Motor neuron (in vitro differentiated cells): Measurements from ENCODE around the gene TBC1D17. TPM values are rescaled to one million over a fixed set of nuclear protein-coding genes. Genes with fewer than 3 reads are reported as not detected.

ENCODE experiments used
- ATAC-seq, 8 experiments: fragments of 200-7000 bp; cut with Tn5 transposase; replicated peaks in 6 of 8; 2 replicates each; pipeline ENCODE4 v1.8.0; 2021; ENCODE audit warnings: mild to moderate bottlenecking in 8 of 8, moderate library complexity in 8 of 8
- H3K27ac ChIP-seq, 2 donors: fragments of 250-450 bp; sonication (Bioruptor Pico); 2 replicates each; pipeline ENCODE4 v1.9.0; 2021; ENCODE audit warnings: antibody characterized with exemption in 2 of 2, mild to moderate bottlenecking in 2 of 2, moderate library complexity in 1 of 2
- H3K4me1 ChIP-seq, 2 donors: fragments of 250-450 bp; sonication (Bioruptor Pico); replicated peaks in 1 of 2; 2 replicates each; pipeline ENCODE4 v1.6.1; 2021; ENCODE audit warnings: antibody characterized with exemption in 2 of 2, mild to moderate bottlenecking in 2 of 2, moderate library complexity in 1 of 2
- H3K4me3 ChIP-seq, 5 donors: fragments of 250-450 bp; sonication (Bioruptor Pico); 2 replicates each; pipeline ENCODE4 v1.9.0; 2021; ENCODE audit warnings: antibody characterized with exemption in 5 of 5, mild to moderate bottlenecking in 5 of 5, moderate library complexity in 4 of 5
- WGBS, 10 experiments: fragments of 450-650 bp; shearing (Covaris generic); methylation state at CpG; one replicate each; pipeline ENCODE4 v1.0.0; 2022; 5-methylcytosine and 5-hydroxymethylcytosine counted together
- in situ Hi-C, 9 experiments: fragments of 400-800 bp; cut with MboI; loops; one replicate each; pipeline ENCODE4 v1.15.0; 2021; ENCODE audit warnings: low sequenced_read_pairs in 9 of 9, low pct_unique_long_range_greater_than_20kb in 2 of 9; ENCODE audit not compliant: unreplicated experiment in 9 of 9
- total RNA-seq, 8 experiments: library from RNA; unstranded; fragments of 300-600 nt; gene quantifications; 2 replicates each; pipeline versions ENCODE4 v1.2.3 to v1.2.4, GENCODE V29; 2022

The TBC1D17 gene
- total RNA-seq, 8 experiments from 2014 or later, result 14.3 to 31.0 (median 19.8) TPM

DNA sequence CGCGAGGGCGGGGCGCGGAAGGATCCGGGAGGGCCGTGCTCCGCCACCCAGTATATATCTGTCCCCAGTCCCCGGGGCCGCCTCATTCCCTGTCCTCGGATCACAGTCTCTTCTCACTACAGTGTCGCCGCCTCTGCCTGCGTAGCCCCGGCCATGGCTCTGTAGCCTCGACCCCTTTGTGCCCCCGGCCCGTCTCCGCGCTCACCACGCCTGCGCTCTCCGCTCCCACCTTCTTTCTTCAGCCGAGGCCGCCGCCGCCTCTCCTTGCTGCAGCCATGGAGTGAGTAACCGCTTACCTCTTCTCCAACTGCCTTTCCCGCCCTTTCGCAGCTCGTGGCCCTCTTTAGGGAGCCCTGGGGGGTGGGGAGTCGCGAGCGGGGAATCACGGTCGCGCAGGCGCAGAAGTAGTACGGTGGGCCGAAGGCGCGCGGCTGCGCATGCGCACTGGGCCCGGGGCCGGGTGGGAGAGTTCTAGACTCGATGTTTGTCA, 51.7 kb downstream of the TBC1D17 start, which contains the start of the genes ATF5 and NUP62:
Gene ATF5 (plus strand): TSS at position 85 of the 490 bp plus-strand sequence. CDS start 1,646 bp downstream, outside the sequence.
Gene NUP62 (minus strand): TSS at position 384 of the 490 bp plus-strand sequence. CDS start 19,697 bp downstream, outside the sequence.
- 0% methylated on average over 2 to 8 of the region's 48 CpGs; no CpG with 5 or more reads in 6 of the 10 experiments for WGBS, 10 experiments
- H3K27ac ChIP-seq, result peak within 1 kb of the TSS; percentile 97 to 98
- H3K4me3 ChIP-seq, result peak within 1 kb of the TSS; percentile 73 to 98 (median 80)
- ATAC-seq, result peak; percentile 36 to 60 (median 46)
- peaks cover 26 to 32% of the 10 kb centered on the region in 2 donors for H3K4me1 ChIP-seq
- in situ Hi-C loops, result loop anchor here in 2 of 9 experiments (25.0 kb wide), 1 partner anchor 208 kb away; no protein-coding TSS in a partner anchor

DNA sequence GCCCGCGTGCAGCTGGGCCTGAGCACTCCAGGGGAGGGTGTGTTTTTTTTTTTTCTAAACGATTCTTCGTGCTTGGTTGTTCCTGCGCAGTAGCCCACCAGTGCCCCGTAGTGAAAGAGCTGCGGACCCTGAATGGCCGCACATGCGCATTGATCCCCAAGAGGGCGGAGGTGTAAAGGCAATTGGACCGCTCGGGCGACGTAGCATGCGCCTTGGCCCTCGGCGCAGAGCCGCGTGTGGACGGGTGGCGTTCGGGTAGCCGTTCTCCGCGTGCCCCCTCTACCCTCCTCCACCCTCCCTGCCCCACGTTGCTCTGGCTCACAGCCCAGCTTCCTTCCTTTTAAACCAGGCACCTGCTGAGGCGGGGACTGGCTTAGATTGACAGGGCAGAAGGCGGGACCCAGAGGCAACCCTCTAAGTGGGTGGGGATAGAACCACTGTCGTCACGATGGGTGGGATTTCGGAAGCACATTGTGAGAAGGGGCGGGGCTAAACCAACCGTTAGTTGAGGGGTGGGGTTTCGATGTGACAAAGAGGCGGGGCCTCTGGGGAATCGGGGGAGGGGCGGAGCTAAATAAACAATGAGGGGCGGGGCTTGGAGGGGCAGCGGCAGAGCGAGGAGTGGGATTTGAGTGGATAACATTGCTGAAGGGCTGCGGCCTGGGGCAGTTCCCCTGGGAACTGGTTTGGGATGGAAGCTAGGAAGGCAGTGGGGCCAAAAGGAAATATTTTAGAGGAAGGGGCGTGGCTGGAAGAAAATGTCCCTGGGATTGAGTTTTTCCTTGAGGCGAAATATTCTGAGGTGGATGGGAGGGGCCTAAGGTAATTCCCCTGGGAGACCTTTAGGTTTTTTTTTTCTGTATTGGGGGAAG, 52.3 kb downstream of the TBC1D17 start:
- Histone ChIP-seq H3K4me1 (peaks cover 20 to 25% of the 10 kb centered on the region in 2 donors), H3K4me3 (peak overlapping the region; percentile 73 to 98 (median 80)), H3K27ac (peak overlapping the region; percentile 97 to 98)
- 0 to 29% (median 0%) methylated on average over 1 to 8 of the region's 43 CpGs; no CpG with 5 or more reads in 3 of the 10 experiments for WGBS, 10 experiments
- peak; percentile 77 to 87 (median 83) for ATAC-seq
- in situ Hi-C loops, result loop anchor here in 3 of 9 experiments (10.0 to 25.0 kb wide), 2 partner anchors 55 to 207 kb away; no protein-coding TSS in a partner anchor

DNA sequence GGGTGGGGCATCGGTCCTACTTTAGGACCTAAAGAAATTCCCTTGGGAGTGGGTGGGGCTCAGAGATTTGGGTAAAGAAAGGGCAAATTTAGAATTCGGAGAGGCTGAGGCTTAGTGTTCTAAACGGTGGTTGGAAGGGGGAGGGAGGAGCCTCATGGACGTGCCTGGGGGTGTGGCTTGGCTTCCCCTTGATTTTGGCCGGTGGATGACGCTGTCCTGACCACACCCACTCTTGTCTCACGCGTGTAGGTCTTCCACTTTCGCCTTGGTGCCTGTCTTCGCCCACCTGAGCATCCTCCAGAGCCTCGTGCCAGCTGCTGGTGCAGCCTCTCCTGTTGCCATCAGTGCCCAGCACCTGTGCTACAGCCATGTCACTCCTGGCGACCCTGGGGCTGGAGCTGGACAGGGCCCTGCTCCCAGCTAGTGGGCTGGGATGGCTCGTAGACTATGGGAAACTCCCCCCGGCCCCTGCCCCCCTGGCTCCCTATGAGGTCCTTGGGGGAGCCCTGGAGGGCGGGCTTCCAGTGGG, 53.0 kb downstream of the TBC1D17 start:
- ATAC-seq, result no peak
- in situ Hi-C loops, result loop anchor here in 3 of 9 experiments (10.0 to 25.0 kb wide), 2 partner anchors 54 to 207 kb away; no protein-coding TSS in a partner anchor
- Histone ChIP-seq H3K4me1 (peaks cover 18 to 22% of the 10 kb centered on the region in 2 donors), H3K4me3 (peak overlapping the region; percentile 73 to 98 (median 80)), H3K27ac (peak overlapping the region; percentile 97 to 98)
- WGBS, 10 experiments, result 0 to 40% (median 29%) methylated on average over 1 to 6 of the region's 15 CpGs; no CpG with 5 or more reads in 7 of the 10 experiments

DNA sequence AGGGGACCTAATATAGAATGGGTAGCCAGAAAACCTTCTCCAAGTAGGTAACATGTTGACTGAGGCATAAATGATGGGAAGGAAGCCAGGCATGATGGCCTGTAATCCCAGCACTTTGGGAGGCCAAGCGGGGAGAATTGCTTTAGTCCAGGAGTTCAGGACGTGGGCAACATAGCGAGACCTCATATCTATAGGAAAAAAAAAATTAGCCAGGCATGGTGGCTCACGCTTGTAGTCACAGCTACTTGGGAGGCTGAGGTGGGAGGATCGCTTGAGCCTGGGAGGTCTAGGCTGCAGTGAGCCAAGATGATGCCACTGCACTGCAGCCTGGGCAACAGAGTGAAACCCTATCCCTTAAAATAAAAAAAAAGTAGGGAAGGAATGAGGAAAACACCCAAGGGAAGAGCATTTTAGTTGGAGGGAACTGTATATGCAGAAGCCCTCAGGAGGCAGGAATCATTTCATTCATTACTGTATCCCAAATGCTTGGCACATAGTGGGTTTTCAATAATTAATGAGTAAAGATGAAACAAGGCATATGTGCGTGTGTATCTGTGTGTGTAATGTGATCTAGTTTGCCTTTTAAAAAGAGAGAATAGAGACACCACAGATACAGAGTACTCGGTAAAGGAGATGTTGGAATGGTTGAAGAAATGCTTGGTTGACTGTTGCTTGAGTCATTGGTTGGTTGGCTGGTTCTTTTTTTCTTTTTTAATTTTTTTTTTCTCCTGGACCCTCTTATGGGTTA, 54.0 kb downstream of the TBC1D17 start:
- Histone ChIP-seq H3K4me1 (peaks cover 18 to 22% of the 10 kb centered on the region in 2 donors), H3K27ac (no peak overlapping the region), H3K4me3 (peak overlapping the region; percentile 73 to 98 (median 80))
- in situ Hi-C loops, result loop anchor here in 3 of 9 experiments (10.0 to 25.0 kb wide), 2 partner anchors 53 to 206 kb away; no protein-coding TSS in a partner anchor
- ATAC-seq, result no peak
- 76 to 100% (median 97%) methylated on average over 1 to 7 of the region's 7 CpGs; no CpG with 5 or more reads in 1 of the 10 experiments for WGBS, 10 experiments

DNA sequence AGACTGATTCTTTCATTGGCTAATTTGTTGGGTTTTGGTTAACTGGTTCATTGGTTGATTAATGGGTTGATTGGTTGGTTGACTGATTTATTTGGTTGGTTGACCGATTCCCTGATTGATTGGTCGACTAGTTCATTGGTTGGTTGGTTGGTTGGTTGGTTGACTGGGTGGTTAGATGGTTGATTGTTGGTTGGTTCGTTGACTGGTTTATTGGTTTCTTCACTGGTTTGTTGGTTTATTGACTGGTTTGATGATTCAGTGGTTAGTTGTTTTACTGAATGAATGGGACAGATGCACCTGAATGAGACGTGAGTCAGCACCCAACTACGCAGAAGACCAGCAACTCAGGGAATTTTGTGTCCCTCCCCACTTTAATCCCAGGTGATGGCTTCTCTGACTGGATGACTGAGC, 54.5 kb downstream of the TBC1D17 start:
- Histone ChIP-seq H3K4me3 (peak overlapping the region in 3 of 5 donors; percentile 4 to 98 (median 80)), H3K27ac (no peak overlapping the region), H3K4me1 (peaks cover 18 to 22% of the 10 kb centered on the region in 2 donors)
- 80 to 100% (median 95%) methylated on average over 1 to 5 of the region's 5 CpGs; no CpG with 5 or more reads in 4 of the 10 experiments for WGBS, 10 experiments
- in situ Hi-C loops, result loop anchor here in 3 of 9 experiments (10.0 to 25.0 kb wide), 2 partner anchors 53 to 205 kb away; no protein-coding TSS in a partner anchor
- ATAC-seq, result no peak

DNA sequence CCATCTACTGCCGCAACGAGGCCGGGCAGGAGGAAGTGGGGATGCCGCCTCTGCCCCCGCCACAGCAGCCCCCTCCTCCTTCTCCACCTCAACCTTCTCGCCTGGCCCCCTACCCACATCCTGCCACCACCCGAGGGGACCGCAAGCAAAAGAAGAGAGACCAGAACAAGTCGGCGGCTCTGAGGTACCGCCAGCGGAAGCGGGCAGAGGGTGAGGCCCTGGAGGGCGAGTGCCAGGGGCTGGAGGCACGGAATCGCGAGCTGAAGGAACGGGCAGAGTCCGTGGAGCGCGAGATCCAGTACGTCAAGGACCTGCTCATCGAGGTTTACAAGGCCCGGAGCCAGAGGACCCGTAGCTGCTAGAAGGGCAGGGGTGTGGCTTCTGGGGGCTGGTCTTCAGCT, 55.2 kb downstream of the TBC1D17 start:
- Histone ChIP-seq H3K4me3 (no peak overlapping the region), H3K27ac (no peak overlapping the region), H3K4me1 (peaks cover 13 to 18% of the 10 kb centered on the region in 2 donors)
- no peak for ATAC-seq
- in situ Hi-C loops, result loop anchor here in 3 of 9 experiments (10.0 to 25.0 kb wide), 2 partner anchors 52 to 205 kb away; no protein-coding TSS in a partner anchor
- WGBS, 10 experiments, result 79 to 97% (median 93%) methylated on average over 2 to 10 of the region's 25 CpGs; no CpG with 5 or more reads in 6 of the 10 experiments

DNA sequence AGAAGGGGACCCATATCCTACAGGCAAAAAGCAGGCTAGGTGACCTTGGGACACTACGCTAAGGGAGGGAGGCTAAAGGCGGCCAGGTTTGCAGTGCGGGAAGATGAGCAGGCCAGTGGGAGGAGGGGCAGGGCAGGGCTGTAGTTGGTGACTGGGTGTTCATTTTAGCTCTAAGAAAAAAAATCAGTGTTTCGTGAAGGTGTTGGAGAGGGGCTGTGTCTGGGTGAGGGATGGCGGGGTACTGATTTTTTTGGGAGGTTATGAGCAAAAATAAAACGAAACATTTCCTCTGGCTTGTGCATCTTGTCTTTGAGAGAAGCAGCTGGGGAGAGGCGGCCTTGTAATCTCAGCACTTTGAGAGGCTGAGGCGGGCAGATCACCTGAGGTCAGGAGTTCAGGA, 56.1 kb downstream of the TBC1D17 start:
- in situ Hi-C loops, result loop anchor here in 3 of 9 experiments (10.0 to 25.0 kb wide), 2 partner anchors 51 to 204 kb away; no protein-coding TSS in a partner anchor
- Histone ChIP-seq H3K4me3 (no peak overlapping the region), H3K27ac (no peak overlapping the region), H3K4me1 (peaks cover 4 to 10% of the 10 kb centered on the region in 2 donors)
- no peak for ATAC-seq
- WGBS, 10 experiments, result 80 to 100% (median 93%) methylated on average over 1 to 8 of the region's 8 CpGs; no CpG with 5 or more reads in 4 of the 10 experiments

DNA sequence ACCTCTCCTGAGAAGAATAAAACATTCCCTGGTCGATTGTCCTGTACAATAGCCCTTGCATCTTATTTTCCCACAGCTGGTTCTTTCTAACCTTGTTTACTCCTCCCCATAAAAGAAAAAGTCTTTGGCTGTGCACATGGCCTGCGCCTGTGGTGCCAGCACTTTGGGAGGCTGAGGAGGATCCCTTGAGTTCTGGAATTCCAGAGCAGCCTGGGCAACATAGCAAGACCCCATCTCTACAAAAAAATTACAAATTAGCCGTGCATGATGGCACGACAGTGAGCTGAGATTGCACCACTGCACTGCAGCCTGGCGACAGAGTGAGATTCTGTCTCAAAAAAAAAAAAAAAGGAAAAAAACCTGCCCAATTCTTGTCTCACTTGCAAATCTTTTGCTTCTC, 59.0 kb downstream of the TBC1D17 start:
- in situ Hi-C loops, result loop anchor here in 3 of 9 experiments (10.0 to 25.0 kb wide), 2 partner anchors 48 to 201 kb away; no protein-coding TSS in a partner anchor
- no peak overlapping the region for H3K4me3 ChIP-seq
- WGBS, 10 experiments, result 18 to 96% (median 65%) methylated on average over 2 to 5 of the region's 5 CpGs; no CpG with 5 or more reads in 1 of the 10 experiments
- peak in 2 of 8 experiments; percentile 2 to 3 for ATAC-seq
- peaks cover under 1 to 3% of the 10 kb centered on the region in 2 donors for H3K4me1 ChIP-seq
- H3K27ac ChIP-seq, result no peak overlapping the region

DNA sequence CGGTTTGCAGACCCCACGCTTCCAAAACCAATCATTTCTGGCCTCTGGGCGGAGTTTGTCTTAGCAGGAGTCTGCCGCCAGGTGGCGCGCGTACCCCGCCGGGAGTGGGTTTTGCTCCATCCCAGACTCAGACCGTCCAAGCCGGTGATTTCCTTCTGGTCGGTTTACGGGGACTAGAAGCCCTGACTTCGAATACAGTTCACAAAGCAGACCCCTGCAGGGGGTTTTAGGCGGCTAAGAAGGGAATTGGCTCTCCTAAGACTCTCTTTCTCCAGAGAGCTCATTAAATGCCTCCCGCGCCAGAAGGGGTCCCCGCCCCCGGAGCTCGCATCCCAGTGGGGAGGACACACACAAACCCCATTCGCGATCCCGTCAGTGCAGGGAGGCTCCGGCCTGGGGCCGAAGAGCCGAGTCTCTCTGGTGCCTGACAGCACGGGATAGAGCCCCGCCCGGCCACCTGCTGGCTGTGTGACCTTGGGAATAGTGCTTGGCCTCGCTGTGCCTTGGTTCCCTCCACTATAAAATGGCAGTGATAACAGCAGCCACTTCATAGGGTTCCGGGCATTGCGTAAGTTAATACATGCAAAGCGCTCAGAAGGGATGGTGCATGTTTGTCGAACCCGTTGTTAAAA, 60.4 kb downstream of the TBC1D17 start:
- Histone ChIP-seq H3K4me1 (peaks cover 4 to 8% of the 10 kb centered on the region in 2 donors), H3K27ac (no peak overlapping the region), H3K4me3 (peak overlapping the region in 1 of 5 donors; percentile 17)
- peak; percentile 67 to 91 (median 76) for ATAC-seq
- in situ Hi-C loops, result loop anchor here in 3 of 9 experiments (10.0 to 25.0 kb wide), 2 partner anchors 47 to 199 kb away; no protein-coding TSS in a partner anchor
- 0 to 55% (median 15%) methylated on average over 2 to 7 of the region's 35 CpGs; no CpG with 5 or more reads in 6 of the 10 experiments for WGBS, 10 experiments
